Heart left ventricle (tissue), 13 donors: ENCODE measurements around the gene OR8H3.

Experiments used
- POLR2A ChIP-seq, 2 donors: fragments of 450-650 bp; IDR thresholded peaks; one replicate each; pipeline ENCODE4 v1.6.1; 2017; ENCODE audit warnings: antibody characterized with exemption in 2 of 2, mild to moderate bottlenecking in 2 of 2, moderate library complexity in 2 of 2
- TF ChIP-seq, protein P1 (sequence below), 12 donors: fragments of 200-600 bp; sonication (generic) in 4 of 12; IDR thresholded peaks; one replicate each; pipeline versions ENCODE4 v1.5.0 to v1.8.0; 2018 to 2022; ENCODE audit warnings: antibody characterized with exemption in 12 of 12, mild to moderate bottlenecking in 5 of 12
- donor health status: ischemic (EF 13 %, LVEDD 7.1; RV severe dilation, severe dysfunction).
- donor health status: DM: no; HTN: yes; CAD: no.
- donor health status: DM: no; HTN: no; CAD: no.
- donor health status: ischemic (EF 25% LVEDD 6.9; RV normal size, moderate dysfunction).
- donor health status: ischemic (EF 25% LVEDD 5.7; RV mildly dilated, moderate dysfunction).
- donor health status: ischemic (EF 35%, LVEDD 5.7; RV mildly dilated, moderate dysfunction).
- donor health status: nonischemic (EF 11% LVEDD 7.7; RV severe dilation, severe dysfunction).
- donor health status: DM: yes; HTN: yes; CAD: no.
- donor health status: PGD.
- donor health status: ischemic (EF 29% LVEDD 5.4; RV normal size, mild dysfunction).
- donor health status: nonischemic (EF 23%, LVEDD 6.1; RV moderate dilation, normal function).

DNA sequence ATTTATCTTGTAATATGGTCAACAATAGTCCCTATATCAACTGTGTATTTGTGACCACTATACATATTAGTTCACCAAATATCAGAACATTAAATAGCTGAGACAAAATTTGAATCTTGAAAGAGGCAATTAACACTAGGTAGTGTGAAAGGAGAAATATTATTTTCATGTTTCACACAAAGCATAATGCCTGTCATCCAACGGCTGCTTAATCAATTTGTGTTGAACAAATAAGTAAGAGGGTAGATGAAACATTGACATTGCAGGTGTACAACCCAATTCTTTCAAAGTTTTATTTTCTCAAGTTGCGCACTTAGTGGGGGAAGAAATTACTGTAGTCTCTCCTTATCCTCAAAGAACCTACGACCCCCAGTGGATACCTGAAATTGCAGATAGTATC lies 32.5 kb upstream of the OR8H3 start:
- TF ChIP-seq, protein P1, sequence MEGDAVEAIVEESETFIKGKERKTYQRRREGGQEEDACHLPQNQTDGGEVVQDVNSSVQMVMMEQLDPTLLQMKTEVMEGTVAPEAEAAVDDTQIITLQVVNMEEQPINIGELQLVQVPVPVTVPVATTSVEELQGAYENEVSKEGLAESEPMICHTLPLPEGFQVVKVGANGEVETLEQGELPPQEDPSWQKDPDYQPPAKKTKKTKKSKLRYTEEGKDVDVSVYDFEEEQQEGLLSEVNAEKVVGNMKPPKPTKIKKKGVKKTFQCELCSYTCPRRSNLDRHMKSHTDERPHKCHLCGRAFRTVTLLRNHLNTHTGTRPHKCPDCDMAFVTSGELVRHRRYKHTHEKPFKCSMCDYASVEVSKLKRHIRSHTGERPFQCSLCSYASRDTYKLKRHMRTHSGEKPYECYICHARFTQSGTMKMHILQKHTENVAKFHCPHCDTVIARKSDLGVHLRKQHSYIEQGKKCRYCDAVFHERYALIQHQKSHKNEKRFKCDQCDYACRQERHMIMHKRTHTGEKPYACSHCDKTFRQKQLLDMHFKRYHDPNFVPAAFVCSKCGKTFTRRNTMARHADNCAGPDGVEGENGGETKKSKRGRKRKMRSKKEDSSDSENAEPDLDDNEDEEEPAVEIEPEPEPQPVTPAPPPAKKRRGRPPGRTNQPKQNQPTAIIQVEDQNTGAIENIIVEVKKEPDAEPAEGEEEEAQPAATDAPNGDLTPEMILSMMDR (IDR thresholded peaks at IDR 0.05), result no peak
- no peak for TF ChIP-seq POLR2A (IDR thresholded peaks at IDR 0.05)
